ENCODE measurements around the gene GOLGB1.

GRCh38 chr3:121660356-121661171 is 89.0 kb downstream of the GOLGB1 start, which contains the start of gene HCLS1:
- peak; percentile 99 for TF ChIP-seq POLR2A (IDR thresholded peaks at IDR 0.05; ENCODE audit: low read depth, low read length)
- peak; percentile 99 for TF ChIP-seq POLR2AphosphoS5 (IDR thresholded peaks at IDR 0.05; ENCODE audit: low read depth, low read length)

Measured in GM12892 (cell line).